Psoas muscle (tissue), 8 donors: ENCODE measurements around the gene WDFY1. TPM values are rescaled to one million over a fixed set of nuclear protein-coding genes. Genes with fewer than 3 reads are reported as not detected.

Experiments
- ATAC-seq, 4 donors: fragments of 200-7000 bp; cut with Tn5 transposase; one replicate each; pipeline ENCODE4 v1.9.1; 2020; ENCODE audit warnings: moderate library complexity in 3 of 4, mild to moderate bottlenecking in 2 of 4
- DNase-seq, 2 donors: peaks; one replicate each; pipeline ENCODE4 v3.0.0-alpha.2; 2020
- H3K27ac ChIP-seq: fragments of 200-600 bp; one replicate; pipeline ENCODE4 v1.8.0; 2022
- H3K27me3 ChIP-seq, 3 donors: fragments of 200-600 bp in 1 of 3; one replicate each; pipeline versions ENCODE4 v1.6.1 to v1.8.0; 2013 to 2022; ENCODE audit warnings: low read length in 2 of 3, mild to moderate bottlenecking in 2 of 3, moderate library complexity in 1 of 3; ENCODE audit not compliant: insufficient read depth in 3 of 3
- H3K36me3 ChIP-seq, 2 donors: fragments of 200-600 bp in 1 of 2; one replicate each; pipeline versions ENCODE4 v1.6.1 to v1.8.0; 2013 to 2022; ENCODE audit warnings: low read depth in 1 of 2, mild to moderate bottlenecking in 1 of 2, moderate library complexity in 1 of 2; ENCODE audit not compliant: insufficient read depth in 1 of 2
- H3K4me1 ChIP-seq: fragments of 200-600 bp; one replicate; pipeline ENCODE4 v1.8.0; 2022
- H3K4me3 ChIP-seq: fragments of 200-600 bp; one replicate; pipeline ENCODE4 v1.8.0; 2022; ENCODE audit warnings: mild to moderate bottlenecking
- H3K9me3 ChIP-seq: fragments of 200-600 bp; one replicate; pipeline ENCODE4 v1.8.0; 2022
- CTCF ChIP-seq: fragments of 200-600 bp; IDR thresholded peaks from one replicate; pipeline ENCODE4 v1.8.0; 2022; ENCODE audit warnings: antibody characterized with exemption
- WGBS, 3 donors: extraction: QIAGEN DNeasy Blood & Tissue Kit; methylation state at CpG; one replicate each; pipeline versions ENCODE4 v1.1.6 to v1.1.7; 2013; 5-methylcytosine and 5-hydroxymethylcytosine counted together
- intact Hi-C, 2 donors: fragments of 100-400 bp; cut with DNase I; formaldehyde crosslinking; loops; one replicate each; pipeline versions ENCODE4 v1.11.0 to v1.14.2; 2022
- polyA plus RNA-seq, 3 donors: library from polyadenylated mRNA; stranded (reverse); fragments of 200-250 nt; gene quantifications; one replicate each; pipeline ENCODE4 v1.2.3, GENCODE V29; 2013
- total RNA-seq, 4 donors: library from RNA; stranded (reverse); fragmentation: NEBNext Ultra II Directional in 2 of 4; extraction: Animal tissue kit (Norgen Biotek cat#: 25700) in 2 of 4; gene quantifications; one replicate each; pipeline versions ENCODE4 v1.2.1 to v1.2.4, GENCODE V29; 2021 to 2023
- donor health status: healthy with polysubstance abuse.
- donor health status: DM: no; HTN: no; CAD: no; lungs with moderate emphysema.
- donor health status: Bipolar disorder and iron deficiency.
- donor health status: healthy.
- donor health status: DM: yes; HTN: yes; CAD: no.
- donor health status: DM: no; HTN: no; CAD: no.
- donor health status: DM: no; HTN: no; CAD: no.
- donor health status: DM: yes; HTN: yes; CAD: no.

Gene WDFY1
- total and polyA plus RNA-seq, 7 donors = 9.7 to 21.8 (median 14.2) TPM

GRCh38 chr2:223949241-223949840 is 4.2 kb upstream of the WDFY1 start:
- ATAC-seq = no peak
- Histone ChIP-seq H3K9me3 (no peaks in the 10 kb centered on the region), H3K27ac (no peak overlapping the region), H3K4me1 (no peaks in the 10 kb centered on the region), H3K27me3 (no peaks in the 10 kb centered on the region), H3K36me3 (no peaks in the 10 kb centered on the region), H3K4me3 (no peak overlapping the region)
- no peak for TF ChIP-seq CTCF
- intact Hi-C loops = no loop called here
- DNase-seq = no peak
- 66 to 91% (median 75%) methylated on average over 3 of the region's 3 CpGs for WGBS, 3 donors

- 24 to 38% (median 32%) methylated on average over 5 of the region's 5 CpGs for WGBS, 3 donors
- ATAC-seq (no peak), DNase-seq (no peak)
- TF ChIP-seq CTCF = no peak
- H3K4me1 ChIP-seq = peaks cover 11% of the 10 kb centered on the region
- H3K4me3 ChIP-seq = no peak overlapping the region
- H3K27ac ChIP-seq = no peak overlapping the region
- H3K36me3 ChIP-seq = no peaks in the 10 kb centered on the region
- H3K27me3 ChIP-seq = no peaks in the 10 kb centered on the region
- no peaks in the 10 kb centered on the region for H3K9me3 ChIP-seq
- intact Hi-C loops = no loop called here
Measured at GRCh38 chr2:223947711-223948205, 2.6 kb upstream of the WDFY1 start.

- no peaks in the 10 kb centered on the region for H3K36me3 ChIP-seq
- intact Hi-C loops = no loop called here
- no peaks in the 10 kb centered on the region for H3K9me3 ChIP-seq
- 35 to 49% (median 45%) methylated on average over 4 of the region's 4 CpGs for WGBS, 3 donors
- H3K4me3 ChIP-seq = peak overlapping the region; percentile 82
- peak overlapping the region; percentile 93 for H3K27ac ChIP-seq
- H3K4me1 ChIP-seq = peaks cover 23% of the 10 kb centered on the region
- ATAC-seq (no peak), DNase-seq (no peak)
- H3K27me3 ChIP-seq = no peaks in the 10 kb centered on the region
- TF ChIP-seq CTCF = no peak
Measured at GRCh38 chr2:223945755-223946154, 620 bp upstream of the WDFY1 start.

DNA sequence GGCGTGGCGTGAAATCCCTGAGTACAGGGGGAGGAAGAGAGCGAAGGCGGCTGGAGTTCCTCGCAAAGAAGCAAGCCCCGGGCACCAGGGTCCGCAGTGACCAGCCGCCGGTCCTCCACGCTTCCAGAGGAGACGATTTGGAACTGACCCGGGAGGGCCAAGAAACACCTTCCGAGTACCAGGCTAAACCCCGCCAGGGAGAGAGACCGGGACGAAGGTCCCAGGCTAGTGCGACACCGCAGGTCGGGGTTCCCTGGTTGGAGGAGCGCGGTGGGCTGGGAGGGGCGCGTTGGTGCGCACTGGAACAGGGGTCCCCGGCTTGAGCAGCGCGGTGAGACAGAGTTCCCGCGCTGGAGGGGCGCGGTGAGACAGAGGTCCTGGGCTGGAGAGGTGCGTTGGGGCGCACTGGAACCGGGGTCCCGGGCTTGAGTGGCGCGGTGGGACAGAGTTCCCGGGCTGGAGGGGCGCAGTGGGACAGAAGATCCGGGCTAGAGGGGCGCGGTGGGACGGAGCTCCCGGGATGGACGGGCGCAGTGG is 901 bp downstream of the WDFY1 start:
- intact Hi-C loops = no loop called here
- peak; percentile 36 to 59 for DNase-seq

More for the DNA sequence above, 901 bp downstream of the WDFY1 start:
- Histone ChIP-seq H3K27ac (peak overlapping the region; percentile 93), H3K27me3 (no peaks in the 10 kb centered on the region), H3K4me1 (peaks cover 28% of the 10 kb centered on the region), H3K9me3 (no peaks in the 10 kb centered on the region), H3K4me3 (peak overlapping the region; percentile 82), H3K36me3 (no peaks in the 10 kb centered on the region)
- 0 to 1% (median 0%) methylated on average over 46 of the region's 46 CpGs for whole genome bisulfite sequencing, 3 donors
- ATAC-seq = peak; percentile 48 to 72 (median 66)
- TF ChIP-seq CTCF = no peak
